HepG2 (cell line): ENCODE measurements around the gene HBM. TPM values are rescaled to one million over a fixed set of nuclear protein-coding genes. Genes with fewer than 3 reads are reported as not detected.

Experiments used
- ARNT2 ChIP-seq: sonication (generic); formaldehyde crosslinking; IDR thresholded peaks from 2 replicates; pipeline ENCODE4 v1.8.0; 2022; ENCODE audit warnings: mild to moderate bottlenecking, low read depth, missing genetic modification reagents, moderate library complexity
- ATF7 ChIP-seq, 2 experiments: fragments of 450-650 bp in 1 of 2; sonication (generic) in 1 of 2; formaldehyde crosslinking in 1 of 2; IDR thresholded peaks; 2 replicates each; pipeline versions ENCODE4 v1.4.0 to v1.6.1; 2016 to 2020; ENCODE audit warnings: antibody characterized with exemption in 1 of 2, mild to moderate bottlenecking in 1 of 2, missing genetic modification reagents in 1 of 2
- BRF2 ChIP-seq: sonication (generic); formaldehyde crosslinking; IDR thresholded peaks from 2 replicates; pipeline ENCODE4 v1.8.1; 2022; ENCODE audit warnings: mild to moderate bottlenecking, missing genetic modification reagents
- DR1 ChIP-seq: sonication (generic); formaldehyde crosslinking; IDR thresholded peaks from 2 replicates; pipeline ENCODE4 v1.8.0; 2021; ENCODE audit warnings: mild to moderate bottlenecking, missing genetic modification reagents, inconsistent platforms
- ETS1 ChIP-seq: sonication (generic); formaldehyde crosslinking; IDR thresholded peaks from 2 replicates; pipeline ENCODE4 v1.4.0; 2020; ENCODE audit warnings: missing genetic modification reagents
- HNRNPK ChIP-seq: fragments of 200-400 bp; formaldehyde crosslinking; IDR thresholded peaks from 2 replicates; pipeline ENCODE4 v1.6.1; 2018; ENCODE audit warnings: low read length, low read depth, moderate library complexity, mild to moderate bottlenecking; ENCODE audit not compliant: poor library complexity, severe bottlenecking
- JUNB ChIP-seq: sonication (generic); formaldehyde crosslinking; IDR thresholded peaks from 2 replicates; pipeline ENCODE4 v1.8.0; 2022; ENCODE audit warnings: missing genetic modification reagents, mild to moderate bottlenecking, borderline replicate concordance
- KLF15 ChIP-seq: sonication (generic); formaldehyde crosslinking; IDR thresholded peaks from 2 replicates; pipeline ENCODE4 v1.8.1; 2023; ENCODE audit warnings: borderline replicate concordance, mild to moderate bottlenecking, inconsistent platforms, missing genetic modification reagents, mixed read lengths
- MYPOP ChIP-seq: sonication (generic); formaldehyde crosslinking; IDR thresholded peaks from 2 replicates; pipeline ENCODE4 v1.8.1; 2023; ENCODE audit warnings: mild to moderate bottlenecking, moderate library complexity, missing genetic modification reagents
- SIX1 ChIP-seq: sonication (generic); formaldehyde crosslinking; IDR thresholded peaks from 2 replicates; pipeline ENCODE4 v1.4.0; 2020; ENCODE audit warnings: missing genetic modification reagents, borderline replicate concordance
- SNAPC4 ChIP-seq: sonication (generic); formaldehyde crosslinking; IDR thresholded peaks from 2 replicates; pipeline ENCODE4 v1.4.0; 2020; ENCODE audit warnings: mild to moderate bottlenecking, missing genetic modification reagents
- ZFYVE20 ChIP-seq: sonication (generic); formaldehyde crosslinking; IDR thresholded peaks from 2 replicates; pipeline ENCODE4 v1.8.0; 2023; ENCODE audit warnings: low read depth, mild to moderate bottlenecking, moderate library complexity, missing genetic modification reagents, borderline replicate concordance
- ZNF232 ChIP-seq: sonication (generic); formaldehyde crosslinking; IDR thresholded peaks from 2 replicates; pipeline ENCODE4 v1.4.0; 2020; ENCODE audit warnings: missing genetic modification reagents, borderline replicate concordance
- ZNF234 ChIP-seq: sonication (generic); formaldehyde crosslinking; conservative IDR thresholded peaks from 2 replicates; pipeline ENCODE4 v1.5.1; 2020; ENCODE audit warnings: mild to moderate bottlenecking, missing genetic modification reagents
- ZNF549 ChIP-seq: sonication (generic); formaldehyde crosslinking; IDR thresholded peaks from 2 replicates; pipeline ENCODE4 v1.5.0; 2020; ENCODE audit warnings: missing genetic modification reagents
- ZNF550 ChIP-seq: sonication (generic); formaldehyde crosslinking; IDR thresholded peaks from 2 replicates; pipeline ENCODE4 v1.4.0; 2020; ENCODE audit warnings: mild to moderate bottlenecking, missing genetic modification reagents, borderline replicate concordance
- ZNF720 ChIP-seq: sonication (generic); formaldehyde crosslinking; IDR thresholded peaks from 2 replicates; pipeline ENCODE4 v1.4.0; 2020; ENCODE audit warnings: missing genetic modification reagents
- ZSCAN29 ChIP-seq: sonication (generic); formaldehyde crosslinking; conservative IDR thresholded peaks from 2 replicates; pipeline ENCODE4 v1.4.0; 2020; ENCODE audit warnings: mild to moderate bottlenecking, missing genetic modification reagents
- polyA plus RNA-seq, 8 experiments: library from polyadenylated mRNA; depleted of rRNA in 3 of 8; stranded (reverse) in 7 of 8; unstranded in 1 of 8; fragments of >200 nt; fragmentation: Illumina TruSeq in 4 of 8; extraction: Trizol in 4 of 8; gene quantifications; 2 replicates each; pipeline versions ENCODE4 v1.2.1 to v1.2.3, GENCODE V29; 2011 to 2016; ENCODE audit warnings: low read depth in 4 of 8, missing spikeins in 1 of 8, mixed read lengths in 1 of 8; ENCODE audit not compliant: insufficient read depth in 1 of 8
- total RNA-seq, 5 experiments: library from RNA; depleted of rRNA; stranded (reverse); fragments of >200 nt; fragmentation: Illumina TruSeq; extraction: Trizol; gene quantifications; 2 replicates each; pipeline ENCODE4 v1.2.3, GENCODE V29; 2016; ENCODE audit warnings: low read depth in 1 of 5

Gene HBM
- total and polyA plus RNA-seq, 2 of the 13 experiments (the other 11 are each of a cell fraction or from before 2014, with no cell fraction given): not detected

GRCh38 chr16:180681-181564 lies 15.1 kb downstream of the HBM start (continued):
- TF ChIP-seq JUNB (peak; percentile 88), ETS1 (CRISPR knock-in tag) (peak; percentile 97; the same call in 1 of the 2 replicates), ZFYVE20 (CRISPR knock-in tag) (peak; percentile 97), KLF15 (CRISPR knock-in tag) (peak; percentile 96; the same call in 1 of the 2 replicates), ZNF720 (CRISPR knock-in tag) (peak; percentile 75), SNAPC4 (CRISPR knock-in tag) (no peak), ZNF234 (CRISPR knock-in tag) (peak; percentile 98), HNRNPK (no peak), SIX1 (no peak), ZNF549 (CRISPR knock-in tag) (0 out of 2 replicates have a peak, but pooled peaks have one; percentile 41), ZNF232 (CRISPR knock-in tag) (peak; percentile 96), ARNT2 (CRISPR knock-in tag) (peak; percentile 100), MYPOP (peak; percentile 99), ZSCAN29 (peak; percentile 86; the same call in 1 of the 2 replicates), DR1 (CRISPR knock-in tag) (peak; percentile 81), BRF2 (CRISPR knock-in tag) (peak; percentile 96), ATF7 (IDR thresholded peaks at IDR 0.05) (no peak), ATF7 (CRISPR knock-in tag; IDR thresholded peaks at IDR 0.05) (peak; percentile 74; the same call in 1 of the 2 replicates), ZNF550 (CRISPR knock-in tag) (no peak)
